Fibroblast of mammary gland (primary cell): ENCODE results near the gene LRPPRC.
A peak's percentile ranks its signal among the peaks of the same experiment; 100 is the strongest.

ENCODE experiments used
- DNase-seq: peaks from one replicate; pipeline ENCODE4 v3.0.0-alpha.2; 2010; ENCODE audit warnings: low read depth
- H3K4me3 ChIP-seq: 2 replicates; pipeline ENCODE4 v1.5.1; 2011; ENCODE audit warnings: low read depth, mild to moderate bottlenecking, low read length, moderate library complexity; ENCODE audit not compliant: control insufficient read depth
- CTCF ChIP-seq: conservative IDR thresholded peaks from 2 replicates; pipeline ENCODE4 v1.5.1; 2011; ENCODE audit warnings: low read depth, low read length, inconsistent platforms; ENCODE audit not compliant: control insufficient read depth, insufficient read depth

Gene LRPPRC

DNA sequence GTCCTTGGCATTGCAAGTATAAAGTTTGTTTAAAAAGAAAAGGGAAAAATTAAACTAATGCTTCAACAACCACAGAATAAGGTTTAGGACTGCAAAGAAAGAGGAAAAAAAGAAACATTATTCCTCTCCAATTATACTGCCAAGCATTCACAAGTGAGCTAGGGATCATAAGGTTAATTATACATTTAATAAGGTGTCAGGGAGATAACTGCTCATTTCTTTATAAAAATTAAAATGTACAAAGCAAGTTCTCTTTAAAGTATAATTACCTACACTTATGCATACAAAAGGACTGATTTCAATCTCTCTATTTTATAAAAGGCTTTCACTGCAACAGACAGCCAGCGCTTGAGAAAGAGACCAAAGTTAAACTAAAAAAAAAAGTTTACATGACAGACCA, 98.9 kb downstream of the LRPPRC start:
- TF ChIP-seq CTCF = no peak
- no peak for DNase-seq

GRCh38 chr2:43894743-43895142, 101.0 kb downstream of the LRPPRC start:
- no peak overlapping the region for H3K4me3 ChIP-seq
- no peak for DNase-seq
- no peak for TF ChIP-seq CTCF

More for the DNA sequence above, 98.9 kb downstream of the LRPPRC start:
- no peak overlapping the region for H3K4me3 ChIP-seq

GRCh38 chr2:43890855-43891254, 104.9 kb downstream of the LRPPRC start:
- no peak overlapping the region for H3K4me3 ChIP-seq
- no peak for TF ChIP-seq CTCF
- DNase-seq = peak; percentile 42

DNA sequence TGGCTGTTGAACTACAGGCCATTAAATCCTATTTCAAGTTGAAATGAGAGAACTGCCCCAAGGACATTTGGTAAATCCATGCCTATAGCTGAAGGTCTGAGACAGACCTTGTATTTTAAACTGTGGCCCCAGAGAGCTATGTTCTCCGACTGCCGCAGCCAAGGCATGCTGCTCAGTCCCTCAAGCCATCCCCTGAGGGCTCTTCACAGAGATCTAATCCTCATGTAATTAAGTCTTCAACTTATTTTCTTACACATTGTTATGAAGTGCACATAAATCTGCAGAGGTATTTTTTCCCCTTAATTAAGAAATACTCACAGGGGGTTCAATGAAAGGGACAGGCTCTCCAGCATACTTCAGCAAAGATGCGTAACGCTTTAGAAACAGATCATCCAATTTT, 106.4 kb downstream of the LRPPRC start:
- DNase-seq = no peak
- no peak for TF ChIP-seq CTCF
- no peak overlapping the region for H3K4me3 ChIP-seq

DNA sequence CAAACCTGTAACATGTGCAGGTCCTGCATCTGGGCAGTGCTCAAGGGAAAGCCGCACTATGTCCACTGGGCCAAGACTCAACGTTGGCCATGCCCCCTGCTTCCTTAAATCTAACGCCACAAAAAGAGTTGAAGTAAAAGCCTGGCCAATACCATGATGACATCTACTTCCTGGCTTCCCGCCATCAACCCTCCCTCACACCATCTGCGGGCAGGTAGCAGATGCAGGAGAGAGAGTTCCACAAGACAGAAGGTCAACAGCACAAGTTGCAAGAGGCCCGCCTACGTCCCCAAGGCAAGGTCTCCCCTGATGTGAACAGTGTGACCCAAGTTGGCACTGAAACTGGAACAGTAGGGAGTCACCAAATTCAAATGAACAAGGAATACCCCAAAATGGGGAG, 108.6 kb downstream of the LRPPRC start:
- TF ChIP-seq CTCF = no peak
- H3K4me3 ChIP-seq = no peak overlapping the region
- no peak for DNase-seq

- H3K4me3 ChIP-seq = no peak overlapping the region
- no peak for TF ChIP-seq CTCF
- no peak for DNase-seq
These were observed 110.6 kb downstream of the LRPPRC start for GRCh38 chr2:43885132-43885632.

- TF ChIP-seq CTCF = no peak
- no peak for DNase-seq
- no peak overlapping the region for H3K4me3 ChIP-seq
These were observed 111.1 kb downstream of the LRPPRC start for GRCh38 chr2:43884689-43885088.
